GM19328 (cell line): ENCODE measurements around the gene CRY2.
A peak's percentile ranks its signal among the peaks of the same experiment; 100 is the strongest.

Source experiments
- ATAC-seq: cut with Tn5 transposase; IDR thresholded peaks from one replicate; pipeline ENCODE4 v1.9.1; 2021; ENCODE audit warnings: mild to moderate bottlenecking, moderate library complexity; ENCODE audit not compliant: unreplicated experiment

Gene CRY2

DNA sequence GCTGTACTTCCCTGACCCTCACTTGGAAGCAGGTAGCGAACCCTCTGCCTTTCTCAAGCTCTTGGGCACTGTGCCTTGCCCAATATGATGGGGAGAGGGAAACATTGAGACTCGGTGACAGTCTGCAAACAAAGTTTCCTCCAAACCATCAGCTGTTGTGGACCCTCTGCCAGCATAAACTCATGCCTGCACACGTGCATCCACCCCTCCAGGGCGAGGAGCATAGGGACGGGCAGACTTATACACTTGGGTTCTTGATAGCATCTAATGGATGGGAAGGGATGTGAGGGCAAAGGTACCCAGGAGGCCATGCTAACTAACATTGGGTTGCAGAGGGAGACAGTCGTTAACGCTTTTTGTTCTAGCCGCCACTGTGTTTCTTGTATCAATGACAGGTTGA lies 29.9 kb downstream of the CRY2 start:
- ATAC-seq: no peak

DNA sequence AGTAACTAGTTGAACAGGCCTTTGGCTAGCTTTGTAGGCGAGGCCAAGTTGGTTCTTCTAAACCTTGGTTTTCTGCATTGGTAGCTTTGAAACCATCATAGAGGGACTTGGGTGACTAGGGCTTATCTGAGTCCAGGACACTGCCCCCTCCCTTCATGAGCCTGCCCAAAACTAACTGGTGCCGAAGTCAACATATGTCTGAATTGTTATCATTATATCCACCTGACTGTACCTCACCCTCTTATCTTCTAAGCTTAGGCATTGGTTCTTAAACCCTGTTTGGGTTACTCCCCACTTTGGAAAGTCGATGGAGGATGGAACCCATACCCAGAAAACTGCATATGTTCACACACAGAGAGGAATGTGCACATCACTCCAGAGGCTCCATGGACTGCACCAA lies 30.6 kb downstream of the CRY2 start:
- ATAC-seq: no peak

DNA sequence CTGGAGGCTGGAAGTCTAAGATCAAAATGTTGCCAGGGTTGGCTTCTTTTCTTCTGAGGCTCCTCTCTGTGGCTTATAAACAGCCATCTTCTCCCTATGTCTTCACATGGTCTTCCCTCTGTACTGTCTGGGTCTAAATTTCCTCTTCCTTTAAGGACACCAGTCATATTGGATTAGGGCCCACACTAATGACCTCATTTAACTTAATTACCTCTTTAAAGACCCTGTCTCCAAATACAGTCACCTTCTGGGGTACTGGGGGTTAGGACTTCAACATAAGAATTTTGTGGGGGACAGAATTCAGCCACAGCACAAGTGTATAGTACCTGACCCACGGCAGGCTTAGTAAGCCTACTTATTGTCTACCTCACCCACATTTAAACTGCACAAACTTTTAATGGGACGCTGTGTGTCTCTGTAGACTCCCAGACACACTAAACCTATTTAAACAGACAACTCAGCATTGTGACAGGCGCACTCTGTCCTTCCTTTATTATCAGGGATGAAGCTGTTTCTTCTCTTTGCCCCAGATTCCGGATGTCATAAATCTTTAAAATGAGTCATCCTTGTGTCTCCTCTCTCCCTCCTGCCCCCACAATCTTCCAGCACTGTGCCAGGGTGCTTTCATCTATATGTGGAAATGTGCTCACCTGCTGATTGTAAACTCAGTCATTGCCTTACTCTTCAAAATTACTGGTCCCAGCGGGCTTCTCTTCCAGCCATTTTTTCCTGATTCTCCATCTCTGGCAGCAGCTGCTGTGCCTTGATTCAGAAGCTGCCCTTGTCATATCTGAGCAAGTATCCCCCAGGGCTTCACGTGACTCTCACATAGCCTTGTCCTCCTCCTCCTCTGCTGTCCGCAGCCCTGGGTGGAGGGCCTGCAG lies 32.8 kb downstream of the CRY2 start:
- no peak for ATAC-seq

DNA sequence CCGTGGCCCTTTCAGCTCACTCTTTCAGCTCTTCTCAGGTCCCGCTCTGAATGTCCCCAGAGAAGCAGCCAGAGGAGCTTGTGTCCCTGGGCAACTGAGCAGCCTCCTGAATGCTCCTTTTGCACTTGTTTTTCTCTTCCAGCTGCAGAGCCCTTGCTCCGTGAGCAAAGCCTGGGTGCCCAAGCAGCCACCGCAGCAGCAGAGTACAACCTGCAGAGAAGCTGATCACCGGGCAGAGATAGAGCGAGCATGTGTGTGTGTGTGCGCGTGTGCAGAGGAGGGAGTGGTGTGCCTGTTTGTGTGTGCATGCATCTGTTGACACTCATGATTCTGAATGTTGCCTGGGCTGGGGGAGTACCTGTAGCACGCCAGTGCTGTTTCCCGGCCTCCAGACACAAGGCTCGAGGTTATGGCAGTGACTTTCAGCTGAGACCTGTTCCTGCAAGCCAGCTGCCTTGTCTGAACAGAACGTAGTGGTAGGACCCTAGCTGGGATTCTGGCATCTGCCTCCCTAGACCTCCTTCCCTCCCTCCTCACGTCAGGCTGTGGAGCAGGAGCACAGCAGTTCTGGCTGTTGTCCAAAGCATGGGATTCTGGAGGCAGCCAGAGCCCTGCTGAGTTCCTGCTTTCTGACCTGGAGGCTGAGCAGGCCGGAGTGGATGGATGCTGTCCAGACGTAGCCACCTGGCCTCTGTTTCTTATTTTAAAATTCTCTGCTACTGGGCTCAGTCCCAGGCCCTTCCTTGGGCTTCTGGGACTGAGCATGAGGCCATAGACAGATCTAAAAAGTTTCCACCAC lies 33.7 kb downstream of the CRY2 start:
- no peak for ATAC-seq

DNA sequence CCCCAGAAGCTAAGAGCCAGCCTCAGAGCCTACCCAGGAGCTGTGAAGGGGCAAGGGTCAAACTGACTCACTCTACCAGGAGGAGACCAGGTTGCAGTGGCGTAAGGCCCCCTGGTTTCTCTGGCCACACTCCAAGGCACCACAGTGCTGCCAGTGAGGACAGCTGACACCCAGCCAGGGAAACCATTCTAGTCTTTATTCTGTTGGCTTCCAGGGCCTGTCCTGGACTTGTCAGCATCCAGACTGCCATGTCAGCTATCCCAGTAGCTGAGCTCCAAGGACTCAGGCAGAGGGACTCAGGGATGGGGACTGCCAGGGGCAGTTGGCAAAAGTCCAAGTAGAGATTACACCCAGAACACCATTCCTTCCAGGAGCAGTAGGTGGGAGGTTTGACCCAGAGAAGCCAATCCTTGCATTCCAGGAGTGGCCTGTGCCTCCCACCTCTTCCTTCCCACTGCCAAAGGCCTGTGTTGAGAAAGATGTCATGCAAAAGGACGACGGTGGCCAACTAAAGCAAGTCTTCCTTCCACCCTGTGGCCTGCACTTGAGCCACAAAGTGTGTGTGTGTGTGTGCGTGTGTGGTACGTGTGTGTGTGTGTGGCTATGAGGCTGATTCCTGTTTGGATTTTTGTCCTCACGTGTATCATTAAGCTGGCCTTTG lies 34.6 kb downstream of the CRY2 start:
- no peak for ATAC-seq

DNA sequence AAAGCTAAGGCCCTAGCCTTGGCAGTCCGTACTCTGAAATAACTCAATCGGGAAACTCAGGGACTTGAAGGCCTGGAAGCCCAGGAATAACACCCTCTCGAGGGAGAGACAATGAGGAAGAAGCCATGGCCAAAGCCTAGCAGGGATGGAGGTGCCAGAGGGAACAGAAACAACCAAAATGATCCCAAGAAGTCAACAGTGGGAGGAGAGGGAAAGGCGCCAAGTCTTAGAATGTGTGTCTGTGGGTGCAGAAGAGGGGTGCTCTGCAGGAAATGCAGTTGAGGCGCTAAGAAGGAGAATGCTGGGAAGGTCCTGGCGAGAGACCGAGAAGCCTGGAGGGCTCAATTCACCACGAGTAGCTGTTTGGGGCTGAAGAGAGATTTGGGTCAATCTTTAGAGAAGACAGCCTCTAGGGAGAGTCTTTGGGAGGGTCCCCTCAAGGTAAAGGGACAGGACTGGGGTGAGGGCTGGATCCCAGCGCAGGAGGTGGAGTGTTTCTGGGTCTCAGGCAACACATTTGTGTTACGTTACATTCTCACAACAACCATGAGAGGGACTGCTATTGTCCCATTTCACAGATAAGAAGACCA lies 37.4 kb downstream of the CRY2 start:
- no peak for ATAC-seq

DNA sequence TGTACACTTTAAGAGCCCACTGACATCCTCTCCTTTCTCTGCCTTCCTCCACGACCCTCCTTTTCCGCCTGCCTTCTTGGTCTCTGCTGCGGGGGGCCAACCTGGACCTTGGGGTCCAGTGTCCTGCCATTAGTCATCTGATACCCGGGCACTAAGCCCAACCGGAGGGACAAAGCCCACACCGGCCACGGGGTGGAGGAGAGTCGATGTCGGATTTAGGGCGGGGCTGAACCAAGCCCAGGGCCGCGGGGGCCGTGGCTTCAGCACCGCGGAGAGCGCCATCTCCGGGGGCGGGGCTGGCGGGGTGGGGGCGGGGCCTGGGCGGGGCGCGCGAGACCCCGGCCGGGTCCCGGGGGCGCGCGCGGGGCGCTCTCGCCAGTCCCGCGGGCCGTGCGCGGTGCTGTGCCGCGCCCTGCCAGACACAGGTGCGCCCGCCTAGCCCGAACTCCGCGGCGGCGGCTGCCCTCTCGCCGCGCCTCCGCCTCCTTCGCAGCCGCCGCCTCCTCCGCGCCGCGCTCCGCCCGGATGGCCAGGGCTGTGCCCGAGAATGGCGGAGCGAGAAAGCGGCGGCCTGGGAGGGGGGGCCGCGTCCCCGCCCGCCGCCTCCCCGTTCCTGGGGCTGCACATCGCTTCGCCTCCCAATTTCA lies 38.1 kb downstream of the CRY2 start, which contains the start of gene MAPK8IP1:
MAPK8IP1 (plus strand) TSS at position 378 of the 647 bp plus-strand sequence; CDS start at position 548, 170 bp downstream.
- ATAC-seq: peak; percentile 66

DNA sequence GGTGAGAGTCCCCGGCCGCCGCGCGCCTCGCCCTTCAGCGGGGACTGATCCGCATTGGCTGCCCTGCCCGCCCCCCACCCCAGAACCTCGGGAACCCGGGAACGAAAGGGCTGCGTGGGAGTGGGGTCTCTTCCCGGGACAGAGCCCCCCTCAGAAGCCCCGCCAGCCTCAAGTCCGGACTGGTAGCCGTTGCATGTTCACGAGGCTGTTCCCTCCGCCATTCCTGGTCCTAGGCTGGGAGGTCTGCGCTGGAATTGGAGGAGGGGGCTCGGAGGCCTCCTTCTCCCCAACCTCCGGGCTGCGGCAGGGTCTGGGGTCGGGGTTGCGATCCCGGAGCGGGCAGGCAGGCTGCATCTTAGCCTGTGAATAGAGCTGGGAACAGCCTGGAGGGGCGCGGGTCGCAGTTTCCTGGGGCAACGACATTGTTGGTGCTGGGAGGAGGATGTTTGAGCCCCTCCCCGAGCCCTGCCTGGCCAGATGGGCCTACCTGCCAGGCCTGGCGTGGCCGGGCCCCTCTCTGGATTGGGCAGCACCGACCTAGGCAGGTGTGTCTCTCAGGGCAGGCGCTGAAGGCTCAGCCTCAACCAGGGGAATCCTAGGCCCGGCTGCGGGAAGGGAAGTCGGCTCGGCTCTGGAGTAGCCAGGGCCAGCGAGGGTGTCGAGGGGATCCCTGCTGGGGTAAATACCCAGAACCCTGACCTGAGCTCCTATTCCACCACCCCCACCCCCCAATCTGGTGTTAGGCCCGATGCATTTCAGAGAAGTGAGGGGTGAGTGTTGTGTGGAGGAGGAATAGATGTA lies 38.8 kb downstream of the CRY2 start:
- ATAC-seq: no peak

DNA sequence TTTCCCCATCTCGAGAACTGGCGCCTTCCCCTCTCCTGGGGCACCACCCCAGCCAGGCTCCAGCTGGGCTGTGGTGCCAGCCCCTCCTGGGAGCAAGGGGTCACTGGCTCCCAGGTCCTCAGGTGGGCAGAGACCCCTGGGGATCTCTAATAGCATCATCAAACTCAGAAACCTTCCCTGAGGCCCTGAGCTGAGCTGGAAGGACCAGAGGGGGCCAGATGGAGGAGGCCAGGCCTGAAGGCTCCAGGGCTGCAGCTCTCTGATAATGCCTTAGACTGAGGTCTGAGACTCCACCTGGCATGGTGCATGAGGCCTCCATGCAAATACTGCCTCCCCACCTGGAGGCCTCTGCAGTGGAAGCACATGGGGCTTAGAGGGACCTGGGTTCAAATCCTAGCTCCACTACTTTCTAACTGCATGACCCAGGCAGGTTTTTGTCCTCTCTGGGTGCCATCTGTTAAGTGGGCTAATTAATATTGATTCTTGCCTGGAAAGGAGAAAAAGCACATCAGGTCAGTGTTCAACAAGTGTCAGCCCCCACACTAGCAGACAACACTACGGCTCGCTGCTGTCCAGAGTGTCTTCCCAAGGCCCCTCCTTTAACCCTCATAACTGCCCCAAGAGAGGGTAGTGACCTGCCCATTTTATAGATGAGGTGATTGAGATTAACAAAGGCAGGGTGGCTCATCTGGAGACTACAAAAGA lies 39.7 kb downstream of the CRY2 start:
- ATAC-seq: no peak

DNA sequence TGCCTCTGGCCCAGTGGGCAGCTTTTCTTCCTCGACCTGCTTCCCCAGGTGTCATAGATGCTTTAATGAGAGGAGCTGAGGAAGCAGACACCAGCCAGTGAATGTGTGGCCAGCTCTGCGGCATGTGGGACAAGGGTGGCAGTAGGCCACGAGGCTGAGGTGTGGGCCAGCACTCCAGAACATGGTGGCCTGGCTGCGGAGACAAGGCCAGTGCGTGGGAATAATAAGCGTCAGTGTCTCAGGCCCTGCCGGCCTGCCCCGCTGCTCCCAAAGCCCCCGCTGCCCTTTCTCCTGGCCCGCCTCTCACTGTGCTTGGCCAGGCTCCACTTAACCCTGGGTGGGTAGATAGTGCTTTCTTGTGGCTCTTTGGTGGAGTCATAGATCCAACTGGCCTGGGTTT lies 40.3 kb downstream of the CRY2 start:
- ATAC-seq: no peak

DNA sequence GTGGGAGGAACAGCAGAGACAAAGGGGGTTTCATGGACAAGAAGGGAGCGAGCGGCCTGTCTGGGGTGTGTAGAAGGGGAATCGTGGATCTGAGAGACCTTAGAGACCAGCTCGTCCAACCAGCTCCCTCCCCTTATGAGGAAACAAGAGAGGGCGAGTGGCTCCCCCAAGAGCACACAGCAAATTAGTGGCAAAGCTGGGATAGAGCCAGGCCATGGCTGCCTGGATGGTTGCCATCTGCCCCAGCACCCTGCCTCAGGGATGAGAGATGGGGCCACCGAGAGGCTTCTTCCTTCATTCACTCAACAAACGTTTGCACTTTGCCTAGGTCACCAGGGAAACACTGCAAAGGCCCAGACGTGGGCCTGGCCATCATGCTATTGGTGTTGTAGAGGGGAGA lies 42.3 kb downstream of the CRY2 start:
- no peak for ATAC-seq

DNA sequence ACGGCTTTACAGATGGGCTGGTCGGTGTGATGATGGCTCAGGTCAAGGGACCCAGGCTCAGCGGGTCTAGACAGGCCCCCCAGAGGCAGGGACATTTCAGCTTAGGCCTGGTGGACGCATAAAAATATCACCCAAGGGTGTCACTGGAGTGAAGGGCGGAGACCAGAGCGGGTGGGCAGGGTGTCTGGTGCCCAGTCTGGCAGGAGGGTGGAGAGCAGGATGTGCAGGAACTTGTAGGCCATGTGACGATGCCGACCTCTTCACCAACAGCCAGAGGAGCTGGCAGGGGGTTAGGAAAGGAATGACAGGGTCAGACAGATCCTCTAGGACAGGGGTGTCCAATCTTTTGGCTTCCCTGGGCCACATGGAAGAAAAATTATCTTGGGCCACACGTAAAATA lies 42.7 kb downstream of the CRY2 start:
- ATAC-seq: no peak

DNA sequence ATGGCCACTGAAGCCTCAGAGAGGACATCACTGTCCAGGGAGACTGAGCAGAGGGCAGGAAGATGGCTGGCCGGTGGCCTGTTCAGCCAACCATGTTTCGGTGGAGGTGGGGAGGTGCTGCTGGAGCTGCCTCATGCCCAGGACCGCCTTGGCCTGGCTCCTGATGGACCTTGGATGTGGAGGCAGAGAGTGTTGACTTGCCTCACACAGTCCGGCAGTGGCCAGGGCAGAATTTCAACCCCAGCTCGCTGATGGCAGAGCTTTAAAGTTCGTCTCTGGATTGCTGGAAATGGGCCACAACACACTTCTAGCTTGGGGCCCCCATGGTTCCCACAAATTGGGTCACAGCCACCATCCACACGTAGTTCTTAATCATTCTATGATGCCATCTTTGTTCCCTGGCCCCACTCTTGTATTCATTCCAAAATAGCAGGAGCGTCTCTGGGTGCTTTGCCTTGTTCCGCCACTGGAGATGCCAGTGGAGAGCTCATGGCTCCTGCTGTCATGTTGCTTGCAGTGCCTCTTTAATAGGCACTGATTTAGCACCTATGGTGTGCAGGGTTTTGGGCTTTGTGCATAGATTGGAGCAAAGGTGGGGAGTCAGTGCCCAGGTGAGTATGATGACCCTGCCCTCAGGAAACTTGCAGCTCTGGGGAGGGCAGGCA lies 43.7 kb downstream of the CRY2 start:
- ATAC-seq: no peak

DNA sequence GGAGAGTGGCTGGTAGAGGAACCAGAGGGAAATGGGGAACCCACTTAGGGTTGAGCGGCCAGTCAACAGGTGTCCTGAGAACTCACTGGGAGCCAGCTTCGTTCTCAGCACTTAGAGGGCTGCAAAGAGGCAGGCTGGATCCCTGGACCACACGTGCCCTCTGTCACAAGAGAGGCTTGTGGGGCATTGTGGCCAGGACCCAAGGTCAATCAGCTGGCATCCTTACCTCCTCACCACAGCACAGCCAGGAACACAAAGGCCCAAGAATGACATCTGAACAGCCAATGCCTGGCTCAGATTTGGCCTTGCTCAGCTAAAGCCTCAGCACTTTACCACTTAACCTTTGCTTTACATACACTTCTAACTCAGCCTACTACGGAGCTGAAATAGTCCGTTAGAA lies 45.6 kb downstream of the CRY2 start:
- no peak for ATAC-seq

DNA sequence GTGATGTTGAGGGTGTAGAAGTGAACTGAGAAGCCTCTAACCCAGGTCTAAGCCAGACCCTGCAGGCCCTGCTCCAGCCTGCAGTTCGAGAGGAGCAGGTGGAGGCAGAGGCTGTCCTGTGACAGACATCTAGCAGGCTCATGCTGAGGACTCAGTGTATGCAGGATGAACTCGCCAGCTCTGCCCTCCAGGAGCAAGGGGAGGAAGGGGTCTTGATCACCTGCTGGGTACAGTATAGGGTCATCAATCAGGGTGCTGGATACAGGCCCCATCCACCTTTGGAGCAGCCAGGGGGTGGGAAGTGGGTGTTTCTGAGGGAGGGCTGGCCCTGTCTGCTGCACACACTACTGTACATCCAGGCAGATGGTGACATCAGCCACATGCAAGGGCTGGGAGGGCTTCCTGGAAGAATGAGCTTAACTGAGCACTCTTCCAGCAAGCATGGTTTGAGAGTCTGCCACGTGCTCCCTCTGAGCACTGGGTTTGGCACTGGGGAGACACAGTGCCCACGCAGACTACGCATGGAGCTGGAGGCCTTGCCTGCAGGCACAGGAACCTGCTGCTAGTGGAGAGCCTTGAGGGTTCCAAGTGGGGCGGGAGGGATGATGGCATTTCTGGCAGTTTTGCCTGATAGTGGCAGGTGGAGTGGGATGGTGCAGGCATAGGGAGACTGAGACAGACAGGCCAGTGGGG lies 47.4 kb downstream of the CRY2 start:
- ATAC-seq: no peak

DNA sequence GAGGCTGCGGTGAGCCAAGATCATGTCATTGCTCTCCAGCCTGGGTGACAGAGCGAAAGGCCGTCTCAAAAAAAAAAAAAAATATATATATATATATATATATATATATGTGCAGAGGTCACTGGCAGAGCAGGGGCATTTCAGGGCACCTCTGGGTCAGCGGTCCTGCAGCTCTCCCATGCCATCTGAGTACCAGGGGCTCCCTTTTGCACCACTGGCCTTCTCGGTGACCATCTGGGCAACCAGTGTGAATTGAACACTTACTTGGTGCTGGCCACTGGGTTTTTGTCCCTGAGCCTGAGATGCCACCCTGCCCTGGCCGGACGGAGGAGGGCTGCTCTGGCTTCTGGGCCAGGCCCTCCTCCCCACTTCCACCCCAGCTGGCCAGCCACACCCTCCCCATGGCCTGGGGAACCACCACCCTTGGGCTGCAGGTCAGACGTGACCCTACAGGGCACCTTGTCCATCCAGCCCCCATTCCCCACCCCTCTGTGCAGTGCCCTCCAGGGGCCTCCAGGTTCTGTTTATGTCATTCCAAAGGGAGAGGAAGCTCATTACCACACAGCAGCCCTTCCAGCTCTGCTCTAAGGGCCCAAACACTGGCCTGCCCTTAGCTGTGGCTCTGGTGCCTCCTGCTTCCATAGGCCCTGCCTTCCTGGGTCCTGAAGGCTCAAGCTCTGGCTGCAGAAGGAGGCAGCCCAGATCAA lies 48.4 kb downstream of the CRY2 start:
- no peak for ATAC-seq

DNA sequence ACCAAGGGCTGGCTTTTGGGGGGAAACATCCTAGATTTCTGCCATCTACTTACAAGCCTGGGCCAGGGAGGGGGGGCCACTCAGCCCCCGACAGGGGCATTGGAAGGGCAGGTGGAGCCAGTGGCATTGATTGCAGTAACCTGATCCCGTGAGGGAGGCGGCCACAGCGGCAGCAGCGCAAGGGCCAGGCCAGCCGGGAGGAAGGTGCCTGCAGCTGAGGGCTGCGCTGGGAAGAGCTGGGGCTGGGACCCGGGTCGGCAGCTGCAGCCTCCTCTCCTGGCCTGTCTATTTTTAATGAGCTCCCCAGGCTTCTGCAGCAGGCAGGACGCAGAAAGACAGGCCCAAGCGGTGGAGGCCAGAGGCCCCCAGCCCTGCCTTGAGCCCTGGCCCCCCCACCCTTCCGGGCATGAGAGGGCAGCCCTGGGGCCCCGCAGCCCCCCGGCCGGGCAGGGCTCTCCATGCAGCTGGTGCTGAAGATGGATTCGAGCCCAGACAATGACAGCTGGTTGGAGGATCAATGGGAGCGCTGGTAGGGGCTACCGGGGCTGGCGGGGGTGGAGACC lies 49.2 kb downstream of the CRY2 start:
- no peak for ATAC-seq
